Parathyroid adenoma (tissue), 2 donors: Measurements from ENCODE around the gene SDHB.

Experiments used
- H2AFZ ChIP-seq: fragments of 300-600 bp; sonication (generic); one replicate; pipeline ENCODE4 v1.7.0; 2017; ENCODE audit warnings: antibody characterized with exemption, mild to moderate bottlenecking
- H3K27ac ChIP-seq: fragments of 300-600 bp; sonication (generic); one replicate; pipeline ENCODE4 v1.7.0; 2017
- H3K27me3 ChIP-seq: fragments of 300-600 bp; sonication (generic); one replicate; pipeline ENCODE4 v1.7.0; 2017; ENCODE audit warnings: low read length; ENCODE audit not compliant: control insufficient read depth, insufficient read depth
- H3K36me3 ChIP-seq: fragments of 300-600 bp; sonication (generic); one replicate; pipeline ENCODE4 v1.7.0; 2017; ENCODE audit warnings: low read length; ENCODE audit not compliant: control insufficient read depth, insufficient read depth
- H3K4me1 ChIP-seq: fragments of 300-600 bp; sonication (generic); one replicate; pipeline ENCODE4 v1.7.0; 2017; ENCODE audit warnings: control low read depth
- H3K4me2 ChIP-seq: fragments of 300-600 bp; sonication (generic); one replicate; pipeline ENCODE4 v1.7.0; 2017; ENCODE audit warnings: low read length
- H3K4me3 ChIP-seq: fragments of 300-600 bp; sonication (generic); one replicate; pipeline ENCODE4 v1.7.0; 2017; ENCODE audit warnings: low read depth, low read length
- H3K79me2 ChIP-seq: fragments of 300-600 bp; sonication (generic); one replicate; pipeline ENCODE4 v1.7.0; 2017; ENCODE audit warnings: control low read depth
- H3K9ac ChIP-seq: fragments of 300-600 bp; sonication (generic); one replicate; pipeline ENCODE4 v1.7.0; 2017; ENCODE audit warnings: mild to moderate bottlenecking
- H3K9me3 ChIP-seq: fragments of 300-600 bp; sonication (generic); one replicate; pipeline ENCODE4 v1.7.0; 2017; ENCODE audit warnings: low read length; ENCODE audit not compliant: control insufficient read depth
- TF ChIP-seq, protein P1 (sequence below): fragments of 300-600 bp; sonication (generic); IDR thresholded peaks from one replicate; pipeline ENCODE4 v1.7.0; 2017; ENCODE audit warnings: antibody characterized with exemption, mild to moderate bottlenecking
- donor health status: primary hyperparathyroidism.

Gene SDHB

DNA sequence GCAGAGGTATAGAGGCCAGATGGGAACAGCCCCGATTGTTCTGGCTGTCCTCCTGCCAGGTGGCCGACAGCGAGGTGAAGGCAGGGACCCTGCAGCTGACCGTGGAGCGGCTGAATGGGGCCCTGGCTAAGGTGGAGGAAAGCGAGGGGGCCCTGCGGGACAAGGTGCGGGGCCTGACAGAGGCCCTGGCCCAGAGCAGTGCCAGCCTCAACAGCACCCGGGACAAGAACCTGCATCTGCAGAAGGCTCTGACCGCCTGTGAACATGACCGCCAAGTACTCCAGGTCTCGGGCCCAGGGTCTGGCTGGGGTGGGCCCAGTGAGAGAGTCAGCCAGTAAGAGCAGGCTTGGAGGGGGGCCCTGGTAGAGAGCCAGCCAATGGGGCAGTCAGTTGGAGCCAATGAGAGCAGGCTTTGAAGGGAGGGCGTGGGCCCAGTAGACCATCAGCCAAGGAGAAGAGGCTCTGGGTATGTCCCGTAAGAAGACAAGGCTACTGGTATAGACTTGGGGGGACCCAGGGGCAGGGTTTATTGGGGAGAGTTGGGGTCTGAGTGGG, 84.7 kb downstream of the SDHB start:
- TF ChIP-seq, protein P1, sequence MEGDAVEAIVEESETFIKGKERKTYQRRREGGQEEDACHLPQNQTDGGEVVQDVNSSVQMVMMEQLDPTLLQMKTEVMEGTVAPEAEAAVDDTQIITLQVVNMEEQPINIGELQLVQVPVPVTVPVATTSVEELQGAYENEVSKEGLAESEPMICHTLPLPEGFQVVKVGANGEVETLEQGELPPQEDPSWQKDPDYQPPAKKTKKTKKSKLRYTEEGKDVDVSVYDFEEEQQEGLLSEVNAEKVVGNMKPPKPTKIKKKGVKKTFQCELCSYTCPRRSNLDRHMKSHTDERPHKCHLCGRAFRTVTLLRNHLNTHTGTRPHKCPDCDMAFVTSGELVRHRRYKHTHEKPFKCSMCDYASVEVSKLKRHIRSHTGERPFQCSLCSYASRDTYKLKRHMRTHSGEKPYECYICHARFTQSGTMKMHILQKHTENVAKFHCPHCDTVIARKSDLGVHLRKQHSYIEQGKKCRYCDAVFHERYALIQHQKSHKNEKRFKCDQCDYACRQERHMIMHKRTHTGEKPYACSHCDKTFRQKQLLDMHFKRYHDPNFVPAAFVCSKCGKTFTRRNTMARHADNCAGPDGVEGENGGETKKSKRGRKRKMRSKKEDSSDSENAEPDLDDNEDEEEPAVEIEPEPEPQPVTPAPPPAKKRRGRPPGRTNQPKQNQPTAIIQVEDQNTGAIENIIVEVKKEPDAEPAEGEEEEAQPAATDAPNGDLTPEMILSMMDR, result no peak
- H3K9me3 ChIP-seq, result no peaks in the 10 kb centered on the region
- H3K4me2 ChIP-seq, result no peak overlapping the region
- no peaks in the 10 kb centered on the region for H3K36me3 ChIP-seq
- H3K4me3 ChIP-seq, result no peak overlapping the region
- H2AFZ ChIP-seq, result no peak overlapping the region
- H3K27ac ChIP-seq, result no peak overlapping the region
- H3K9ac ChIP-seq, result no peak overlapping the region
- no peaks in the 10 kb centered on the region for H3K79me2 ChIP-seq
- H3K4me1 ChIP-seq, result peaks cover 2% of the 10 kb centered on the region
- H3K27me3 ChIP-seq, result no peaks in the 10 kb centered on the region
